PC-9 (cell line): ENCODE results near the gene CLEC4M.

Source experiments
- CTCF ChIP-seq: fragments of 200-600 bp; sonication (generic); conservative IDR thresholded peaks from 2 replicates; pipeline ENCODE4 v1.6.1; 2017; ENCODE audit warnings: mixed run types, antibody characterized with exemption, mild to moderate bottlenecking, moderate library complexity
- EZH2 ChIP-seq: fragments of 200-600 bp; sonication (generic); IDR thresholded peaks from 2 replicates; pipeline ENCODE4 v1.8.0; 2017; ENCODE audit warnings: antibody characterized with exemption, low read depth

- no peak for TF ChIP-seq CTCF
- TF ChIP-seq EZH2: no peak
These were observed 33.8 kb upstream of the CLEC4M start for GRCh38 chr19:7729211-7729610.
